T47D (cell line): Measurements from ENCODE around the gene TRIM67.

Experiments
- DNase-seq, 2 experiments: peaks; one replicate each; pipeline versions ENCODE4 v3.0.0 to v3.0.0-alpha.2; 2011 to 2012; ENCODE audit warnings: low read depth in 1 of 2, low spot score in 1 of 2
- JUND ChIP-seq: IDR thresholded peaks from 2 replicates; pipeline ENCODE4 v1.6.1; 2012; ENCODE audit warnings: low read depth
- in situ Hi-C: cut with HindIII; loops from 2 replicates; pipeline ENCODE4 v1.10.0; 2016; ENCODE audit warnings: low sequenced_read_pairs, low pct_unique_long_range_greater_than_20kb

The TRIM67 gene

GRCh38 chr1:231160895-231161666 is 777 bp upstream of the TRIM67 start:
- TF ChIP-seq JUND: no peak
- no peak for DNase-seq
- in situ Hi-C loops: no loop called here

GRCh38 chr1:231162297-231162969 is 575 bp downstream of the TRIM67 start:
- TF ChIP-seq JUND: no peak
- peak; percentile 60 to 87 for DNase-seq
- in situ Hi-C loops: no loop called here

GRCh38 chr1:231162970-231163829 is 1.3 kb downstream of the TRIM67 start:
- in situ Hi-C loops: no loop called here
- DNase-seq: no peak
- no peak for TF ChIP-seq JUND

- no peak for DNase-seq
- in situ Hi-C loops: no loop called here
- no peak for TF ChIP-seq JUND
Measured at GRCh38 chr1:231163830-231164427, 2.1 kb downstream of the TRIM67 start.

GRCh38 chr1:231165371-231165770 is 3.5 kb downstream of the TRIM67 start:
- TF ChIP-seq JUND: no peak
- in situ Hi-C loops: no loop called here
- no peak for DNase-seq

- in situ Hi-C loops: no loop called here
- TF ChIP-seq JUND: no peak
- DNase-seq: no peak
Measured at GRCh38 chr1:231166398-231166797, 4.5 kb downstream of the TRIM67 start.

GRCh38 chr1:231170875-231171274 is 9.0 kb downstream of the TRIM67 start:
- no peak for TF ChIP-seq JUND
- DNase-seq: peak in 1 of 2 experiments; percentile 50
- in situ Hi-C loops: no loop called here

- DNase-seq: peak in 1 of 2 experiments; percentile 69
- in situ Hi-C loops: no loop called here
- no peak for TF ChIP-seq JUND
Measured at GRCh38 chr1:231171623-231172197, 9.9 kb downstream of the TRIM67 start.

- TF ChIP-seq JUND: no peak
- in situ Hi-C loops: no loop called here
- no peak for DNase-seq
Measured at GRCh38 chr1:231172411-231172810, 10.6 kb downstream of the TRIM67 start.

GRCh38 chr1:231176421-231176820 is 14.6 kb downstream of the TRIM67 start:
- DNase-seq: no peak
- TF ChIP-seq JUND: no peak
- in situ Hi-C loops: no loop called here

GRCh38 chr1:231177226-231177625 is 15.4 kb downstream of the TRIM67 start:
- in situ Hi-C loops: no loop called here
- DNase-seq: no peak
- no peak for TF ChIP-seq JUND

- DNase-seq: no peak
- in situ Hi-C loops: no loop called here
- TF ChIP-seq JUND: no peak
Measured at GRCh38 chr1:231177936-231178335, 16.1 kb downstream of the TRIM67 start.

- DNase-seq: no peak
- TF ChIP-seq JUND: no peak
- in situ Hi-C loops: no loop called here
Measured at GRCh38 chr1:231178970-231179369, 17.1 kb downstream of the TRIM67 start.
